Osteoblast (primary cell): ENCODE results near the gene AUNIP. TPM values are rescaled to one million over a fixed set of nuclear protein-coding genes. Genes with fewer than 3 reads are reported as not detected.

ENCODE experiments used
- DNase-seq: peaks from one replicate; pipeline ENCODE4 v3.0.0; 2011; ENCODE audit warnings: low spot score, mixed read lengths; ENCODE audit not compliant: insufficient read length; ENCODE audit errors: missing footprints
- H2AFZ ChIP-seq: 2 replicates; pipeline ENCODE4 v1.6.0; 2011; ENCODE audit warnings: mild to moderate bottlenecking, low read length
- H3K27ac ChIP-seq: 2 replicates; pipeline ENCODE4 v1.5.1; 2011; ENCODE audit warnings: mild to moderate bottlenecking, low read depth, low read length, moderate library complexity
- H3K27me3 ChIP-seq: 2 replicates; pipeline ENCODE4 v1.6.0; 2012; ENCODE audit warnings: mild to moderate bottlenecking, control low read depth, inconsistent platforms, low read length, moderate library complexity; ENCODE audit not compliant: insufficient read depth
- H3K36me3 ChIP-seq: 2 replicates; pipeline ENCODE4 v1.5.1; 2011; ENCODE audit warnings: mild to moderate bottlenecking, low read length, control low read depth, moderate library complexity; ENCODE audit not compliant: insufficient read depth
- H3K4me1 ChIP-seq: 2 replicates; pipeline ENCODE4 v1.5.1; 2011; ENCODE audit warnings: mild to moderate bottlenecking, low read length, control low read depth, moderate library complexity; ENCODE audit not compliant: insufficient read depth
- H3K4me2 ChIP-seq: 2 replicates; pipeline ENCODE4 v1.6.0; 2011; ENCODE audit warnings: mild to moderate bottlenecking, low read length; ENCODE audit not compliant: insufficient read depth
- H3K4me3 ChIP-seq: fragments of 200-600 bp; sonication (generic); 3 replicates; pipeline ENCODE4 v1.5.1; 2012; ENCODE audit warnings: mild to moderate bottlenecking, low read length, inconsistent platforms; ENCODE audit not compliant: insufficient read depth
- H3K79me2 ChIP-seq: 2 replicates; pipeline ENCODE4 v1.6.0; 2012; ENCODE audit warnings: mild to moderate bottlenecking, low read length, control low read depth, inconsistent platforms; ENCODE audit not compliant: insufficient read depth
- H3K9me3 ChIP-seq: 2 replicates; pipeline ENCODE4 v1.5.1; 2011; ENCODE audit warnings: low read depth, low read length, control low read depth
- H4K20me1 ChIP-seq: 2 replicates; pipeline ENCODE4 v1.6.0; 2012; ENCODE audit warnings: mild to moderate bottlenecking, low read length, control low read depth; ENCODE audit not compliant: insufficient read depth
- CTCF ChIP-seq: IDR thresholded peaks from 2 replicates; pipeline ENCODE4 v1.5.1; 2011; ENCODE audit warnings: mild to moderate bottlenecking, low read depth, low read length, moderate library complexity; ENCODE audit errors: extremely low read depth
- total RNA-seq: library from RNA; depleted of rRNA; stranded (reverse); fragments of >200 nt; gene quantifications from 2 replicates; pipeline ENCODE4 v1.2.3, GENCODE V29; 2012

Gene AUNIP
- total RNA-seq, 1 donor, result 0.72 TPM

GRCh38 chr1:25809283-25809926 lies 49.9 kb downstream of the AUNIP start:
- TF ChIP-seq CTCF, result no peak
- H3K4me2 ChIP-seq, result no peak overlapping the region
- H2AFZ ChIP-seq, result no peak overlapping the region
- peak; percentile 53 for DNase-seq
- peaks cover 69% of the 10 kb centered on the region for H3K36me3 ChIP-seq
- H3K27me3 ChIP-seq, result no peaks in the 10 kb centered on the region
- peaks cover 22% of the 10 kb centered on the region for H4K20me1 ChIP-seq
- peaks cover 6% of the 10 kb centered on the region for H3K79me2 ChIP-seq
- H3K27ac ChIP-seq, result no peak overlapping the region
- no peaks in the 10 kb centered on the region for H3K9me3 ChIP-seq
- H3K4me3 ChIP-seq, result no peak overlapping the region
- H3K4me1 ChIP-seq, result peaks cover 22% of the 10 kb centered on the region

- no peak overlapping the region for H3K4me3 ChIP-seq
- H4K20me1 ChIP-seq, result peaks cover 25% of the 10 kb centered on the region
- H3K27me3 ChIP-seq, result no peaks in the 10 kb centered on the region
- no peaks in the 10 kb centered on the region for H3K9me3 ChIP-seq
- no peak overlapping the region for H3K27ac ChIP-seq
- no peak for TF ChIP-seq CTCF
- H3K4me1 ChIP-seq, result peaks cover 28% of the 10 kb centered on the region
- peaks cover 6% of the 10 kb centered on the region for H3K79me2 ChIP-seq
- DNase-seq, result peak; percentile 34
- H3K36me3 ChIP-seq, result peaks cover 61% of the 10 kb centered on the region
- H2AFZ ChIP-seq, result no peak overlapping the region
- no peak overlapping the region for H3K4me2 ChIP-seq
Observed at GRCh38 chr1:25808481-25809244, 50.6 kb downstream of the AUNIP start.

GRCh38 chr1:25807480-25808390 lies 51.5 kb downstream of the AUNIP start:
- no peak for TF ChIP-seq CTCF
- Histone ChIP-seq H4K20me1 (peaks cover 25% of the 10 kb centered on the region), H2AFZ (no peak overlapping the region), H3K27me3 (no peaks in the 10 kb centered on the region), H3K9me3 (no peaks in the 10 kb centered on the region), H3K79me2 (peaks cover 10% of the 10 kb centered on the region), H3K4me3 (no peak overlapping the region), H3K36me3 (peaks cover 53% of the 10 kb centered on the region), H3K4me2 (no peak overlapping the region), H3K4me1 (peaks cover 30% of the 10 kb centered on the region), H3K27ac (no peak overlapping the region)
- DNase-seq, result peak; percentile 78
